Activated CD4-positive, alpha-beta T cell treated with anti-CD3 and anti-CD28 coated beads for 4 hours (primary cell): ENCODE data around the gene LRP8.

ENCODE experiments used
- DNase-seq, 2 donors: peaks; one replicate each; pipeline ENCODE4 v3.0.0-alpha.2; 2020

The LRP8 gene

GRCh38 chr1:53339736-53340635 is 12.1 kb upstream of the LRP8 start:
- DNase-seq, result no peak

- no peak for DNase-seq
Measured at GRCh38 chr1:53338423-53338822, 10.6 kb upstream of the LRP8 start.

- no peak for DNase-seq
Measured at GRCh38 chr1:53337499-53337898, 9.6 kb upstream of the LRP8 start.

GRCh38 chr1:53336146-53336545 is 8.3 kb upstream of the LRP8 start:
- no peak for DNase-seq

- no peak for DNase-seq
Measured at GRCh38 chr1:53335661-53336060, 7.8 kb upstream of the LRP8 start.

- no peak for DNase-seq
Measured at GRCh38 chr1:53334781-53335180, 6.9 kb upstream of the LRP8 start.

- DNase-seq, result no peak
Measured at GRCh38 chr1:53334312-53334711, 6.4 kb upstream of the LRP8 start.

- DNase-seq, result no peak
Measured at GRCh38 chr1:53332833-53333232, 5.0 kb upstream of the LRP8 start.

GRCh38 chr1:53332186-53332564 is 4.3 kb upstream of the LRP8 start:
- no peak for DNase-seq

GRCh38 chr1:53331446-53332185 is 3.7 kb upstream of the LRP8 start:
- no peak for DNase-seq

- no peak for DNase-seq
Measured at GRCh38 chr1:53330819-53331218, 2.9 kb upstream of the LRP8 start.

- no peak for DNase-seq
Measured at GRCh38 chr1:53328541-53329499, 950 bp upstream of the LRP8 start.

GRCh38 chr1:53327182-53327913 is 522 bp downstream of the LRP8 start:
- DNase-seq, result peak; percentile 51 to 56

- peak; percentile 31 to 37 for DNase-seq
Measured at GRCh38 chr1:53326598-53327181, 1.2 kb downstream of the LRP8 start.

GRCh38 chr1:53326088-53326597 is 1.7 kb downstream of the LRP8 start:
- peak; percentile 87 to 93 for DNase-seq

GRCh38 chr1:53325326-53326087 is 2.4 kb downstream of the LRP8 start:
- DNase-seq, result no peak

GRCh38 chr1:53324728-53325297 is 3.1 kb downstream of the LRP8 start:
- no peak for DNase-seq

- no peak for DNase-seq
Measured at GRCh38 chr1:53324321-53324720, 3.5 kb downstream of the LRP8 start.

- no peak for DNase-seq
Measured at GRCh38 chr1:53323316-53323715, 4.6 kb downstream of the LRP8 start.
